Hepatocyte (in vitro differentiated cells): Measurements from ENCODE around the gene WASF2. TPM values are rescaled to one million over a fixed set of nuclear protein-coding genes. Genes with fewer than 3 reads are reported as not detected.
"Not testable (repeated sequence)": the region's sequence is repeated elsewhere in the genome, so short reads cannot be mapped to it uniquely, and the experiment has no call there.

Experiments
- DNase-seq: peaks from one replicate; pipeline ENCODE4 v3.0.0-alpha.2; 2016; ENCODE audit warnings: low spot score
- H2AFZ ChIP-seq: fragments of 200-600 bp; sonication (generic); 2 replicates; pipeline ENCODE4 v1.6.0; 2016; ENCODE audit warnings: antibody characterized with exemption, mild to moderate bottlenecking
- H3K27ac ChIP-seq: fragments of 200-600 bp; sonication (generic); 2 replicates; pipeline ENCODE4 v1.5.1; 2016; ENCODE audit warnings: mild to moderate bottlenecking
- H3K27me3 ChIP-seq: fragments of 200-600 bp; sonication (generic); 2 replicates; pipeline ENCODE4 v1.6.1; 2016
- H3K36me3 ChIP-seq: fragments of 200-600 bp; sonication (generic); replicated peaks from 2 replicates; pipeline ENCODE4 v1.5.1; 2016; ENCODE audit warnings: low read depth; ENCODE audit not compliant: insufficient read depth
- H3K4me1 ChIP-seq: fragments of 200-600 bp; sonication (generic); 2 replicates; pipeline ENCODE4 v1.5.1; 2016; ENCODE audit warnings: mild to moderate bottlenecking, moderate library complexity; ENCODE audit not compliant: insufficient read depth
- H3K4me2 ChIP-seq: fragments of 200-600 bp; sonication (generic); 2 replicates; pipeline ENCODE4 v1.6.0; 2016
- H3K4me3 ChIP-seq: fragments of 200-600 bp; sonication (generic); 2 replicates; pipeline ENCODE4 v1.5.1; 2016; ENCODE audit warnings: mild to moderate bottlenecking
- H3K79me2 ChIP-seq: fragments of 200-600 bp; sonication (generic); 2 replicates; pipeline ENCODE4 v1.6.0; 2017; ENCODE audit warnings: mild to moderate bottlenecking
- H3K9me2 ChIP-seq: fragments of 200-600 bp; sonication (generic); replicated peaks from 2 replicates; pipeline ENCODE4 v1.6.0; 2017; ENCODE audit warnings: mild to moderate bottlenecking; ENCODE audit not compliant: insufficient read depth
- H3K9me3 ChIP-seq: fragments of 200-600 bp; sonication (generic); 2 replicates; pipeline ENCODE4 v1.5.1; 2016; ENCODE audit warnings: low read depth, mild to moderate bottlenecking
- H4K20me1 ChIP-seq: fragments of 200-600 bp; sonication (generic); 2 replicates; pipeline ENCODE4 v1.6.0; 2016; ENCODE audit warnings: mild to moderate bottlenecking; ENCODE audit not compliant: insufficient read depth, poor library complexity, severe bottlenecking
- EZH2 ChIP-seq: fragments of 200-600 bp; sonication (generic); IDR thresholded peaks from 2 replicates; pipeline ENCODE4 v1.6.1; 2016; ENCODE audit warnings: antibody characterized with exemption, mild to moderate bottlenecking, borderline replicate concordance
- EZH2phosphoT487 ChIP-seq: fragments of 200-600 bp; sonication (generic); IDR thresholded peaks from one replicate; pipeline ENCODE4 v1.6.1; 2018; ENCODE audit warnings: antibody characterized with exemption, mild to moderate bottlenecking, low read depth, moderate library complexity; ENCODE audit not compliant: unreplicated experiment, severe bottlenecking
- WGBS: methylation state at CpG from one replicate; pipeline ENCODE4 v1.1.6; 2016; ENCODE audit warnings: low lambda C conversion rate; ENCODE audit errors: missing lambda C conversion rate; 5-methylcytosine and 5-hydroxymethylcytosine counted together
- polyA plus RNA-seq: library from polyadenylated mRNA; unstranded; fragments of >200 nt; fragmentation: Nextera tagmentation; extraction: Ambion mirVana; gene quantifications from 2 replicates; pipeline ENCODE4 v1.2.1, GENCODE V29; 2016
- total RNA-seq: library from RNA; depleted of rRNA; stranded (reverse); fragments of >200 nt; gene quantifications from 2 replicates; pipeline ENCODE4 v1.2.3, GENCODE V29; 2014
- TF ChIP-seq, protein P1 (sequence below): fragments of 200-600 bp; sonication (generic); IDR thresholded peaks from 2 replicates; pipeline ENCODE4 v1.5.1; 2016; ENCODE audit warnings: antibody characterized with exemption, mild to moderate bottlenecking; ENCODE audit not compliant: poor library complexity

Gene WASF2
- total and polyA plus RNA-seq, 2 experiments from 2014 or later = 28.5 to 45.6 TPM

DNA sequence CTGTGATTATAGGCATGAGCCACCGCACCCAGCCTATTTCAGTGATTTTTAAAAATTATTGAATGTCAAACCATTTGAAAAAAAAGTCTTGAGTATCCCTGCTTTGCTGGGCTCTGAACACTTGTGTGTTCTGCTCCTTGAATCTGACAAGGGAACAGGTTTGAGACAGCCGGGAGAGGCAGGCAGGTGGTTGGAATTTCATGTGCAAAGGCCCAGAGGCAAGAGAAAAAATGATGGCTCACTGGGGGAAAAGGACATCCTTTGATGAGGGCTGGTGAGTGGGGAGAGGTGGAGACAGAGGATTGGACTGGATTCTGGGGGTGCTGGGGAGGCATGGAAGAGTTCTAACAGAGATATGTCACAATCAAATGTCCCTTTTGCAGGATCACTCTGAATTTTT is 13.1 kb upstream of the WASF2 start:
- H3K4me1 ChIP-seq = peaks cover 25% of the 10 kb centered on the region
- WGBS = 88% methylated on average over 2 of the region's 2 CpGs
- no peaks in the 10 kb centered on the region for H3K79me2 ChIP-seq
- no peak overlapping the region for H3K4me2 ChIP-seq
- H4K20me1 ChIP-seq = no peaks in the 10 kb centered on the region
- H3K27ac ChIP-seq = peak overlapping the region; percentile 98
- H2AFZ ChIP-seq = no peak overlapping the region
- no peaks in the 10 kb centered on the region for H3K9me2 ChIP-seq
- no peaks in the 10 kb centered on the region for H3K27me3 ChIP-seq
- no peak for TF ChIP-seq EZH2
- no peak for DNase-seq
- no peaks in the 10 kb centered on the region for H3K36me3 ChIP-seq
- H3K9me3 ChIP-seq = no peaks in the 10 kb centered on the region
- no peak overlapping the region for H3K4me3 ChIP-seq

DNA sequence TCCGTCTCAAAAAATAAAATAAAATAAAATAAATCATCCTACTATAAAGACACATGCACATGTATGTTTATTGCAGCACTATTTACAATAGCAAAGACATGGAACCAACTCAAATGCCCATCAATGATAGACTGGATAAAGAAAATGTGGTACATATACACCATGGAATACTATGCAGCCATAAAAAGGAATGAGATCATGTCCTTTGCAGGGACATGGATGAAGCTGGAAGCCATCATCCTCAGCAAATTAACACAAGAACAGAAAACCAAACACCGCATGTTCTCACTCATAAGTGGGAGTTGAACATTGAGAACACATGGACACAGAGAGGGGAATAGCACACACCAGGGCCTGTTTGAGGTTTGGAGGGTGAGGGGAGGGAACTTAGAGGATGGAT is 11.2 kb upstream of the WASF2 start:
- H3K9me2 ChIP-seq, H3K27ac ChIP-seq, H3K4me2 ChIP-seq, DNase-seq, H3K36me3 ChIP-seq, H3K9me3 ChIP-seq, H3K27me3 ChIP-seq, H4K20me1 ChIP-seq, H3K4me3 ChIP-seq, H2AFZ ChIP-seq, H3K79me2 ChIP-seq: not testable (repeated sequence)
- 79% methylated on average over 2 of the region's 2 CpGs for WGBS
- H3K4me1 ChIP-seq = peaks cover 34% of the 10 kb centered on the region

DNA sequence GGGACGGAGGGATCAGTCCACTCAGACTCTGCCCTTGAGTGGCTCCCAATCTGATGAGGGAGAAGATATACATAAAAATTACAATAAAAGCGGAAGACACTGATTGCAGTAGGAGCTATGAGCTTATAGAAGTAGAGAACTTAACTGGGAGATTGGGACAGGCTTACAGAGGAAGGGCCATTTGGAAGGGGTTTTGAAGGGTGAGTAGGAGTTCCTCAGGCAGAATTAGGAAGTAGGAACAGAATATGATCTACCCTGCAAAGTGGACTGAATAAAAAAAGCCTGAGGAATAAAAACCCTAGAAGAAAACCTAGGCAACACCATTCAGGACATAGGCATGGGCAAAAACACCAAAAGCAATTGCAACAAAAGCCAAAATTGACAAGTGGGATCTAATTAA is 9.2 kb upstream of the WASF2 start:
- H3K4me3 ChIP-seq = no peak overlapping the region
- no peak overlapping the region for H3K4me2 ChIP-seq
- H2AFZ ChIP-seq = no peak overlapping the region
- H3K9me2 ChIP-seq = no peaks in the 10 kb centered on the region
- 95% methylated on average over 2 of the region's 2 CpGs for WGBS
- DNase-seq = no peak
- TF ChIP-seq EZH2 (no peak), EZH2phosphoT487 (no peak)
- TF ChIP-seq, protein P1, sequence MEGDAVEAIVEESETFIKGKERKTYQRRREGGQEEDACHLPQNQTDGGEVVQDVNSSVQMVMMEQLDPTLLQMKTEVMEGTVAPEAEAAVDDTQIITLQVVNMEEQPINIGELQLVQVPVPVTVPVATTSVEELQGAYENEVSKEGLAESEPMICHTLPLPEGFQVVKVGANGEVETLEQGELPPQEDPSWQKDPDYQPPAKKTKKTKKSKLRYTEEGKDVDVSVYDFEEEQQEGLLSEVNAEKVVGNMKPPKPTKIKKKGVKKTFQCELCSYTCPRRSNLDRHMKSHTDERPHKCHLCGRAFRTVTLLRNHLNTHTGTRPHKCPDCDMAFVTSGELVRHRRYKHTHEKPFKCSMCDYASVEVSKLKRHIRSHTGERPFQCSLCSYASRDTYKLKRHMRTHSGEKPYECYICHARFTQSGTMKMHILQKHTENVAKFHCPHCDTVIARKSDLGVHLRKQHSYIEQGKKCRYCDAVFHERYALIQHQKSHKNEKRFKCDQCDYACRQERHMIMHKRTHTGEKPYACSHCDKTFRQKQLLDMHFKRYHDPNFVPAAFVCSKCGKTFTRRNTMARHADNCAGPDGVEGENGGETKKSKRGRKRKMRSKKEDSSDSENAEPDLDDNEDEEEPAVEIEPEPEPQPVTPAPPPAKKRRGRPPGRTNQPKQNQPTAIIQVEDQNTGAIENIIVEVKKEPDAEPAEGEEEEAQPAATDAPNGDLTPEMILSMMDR = no peak
- H3K9me3 ChIP-seq = no peaks in the 10 kb centered on the region
- no peaks in the 10 kb centered on the region for H3K36me3 ChIP-seq
- H4K20me1 ChIP-seq = no peaks in the 10 kb centered on the region
- H3K4me1 ChIP-seq = peaks cover 18% of the 10 kb centered on the region
- H3K27ac ChIP-seq = no peak overlapping the region
- H3K27me3 ChIP-seq = no peaks in the 10 kb centered on the region
- no peaks in the 10 kb centered on the region for H3K79me2 ChIP-seq

DNA sequence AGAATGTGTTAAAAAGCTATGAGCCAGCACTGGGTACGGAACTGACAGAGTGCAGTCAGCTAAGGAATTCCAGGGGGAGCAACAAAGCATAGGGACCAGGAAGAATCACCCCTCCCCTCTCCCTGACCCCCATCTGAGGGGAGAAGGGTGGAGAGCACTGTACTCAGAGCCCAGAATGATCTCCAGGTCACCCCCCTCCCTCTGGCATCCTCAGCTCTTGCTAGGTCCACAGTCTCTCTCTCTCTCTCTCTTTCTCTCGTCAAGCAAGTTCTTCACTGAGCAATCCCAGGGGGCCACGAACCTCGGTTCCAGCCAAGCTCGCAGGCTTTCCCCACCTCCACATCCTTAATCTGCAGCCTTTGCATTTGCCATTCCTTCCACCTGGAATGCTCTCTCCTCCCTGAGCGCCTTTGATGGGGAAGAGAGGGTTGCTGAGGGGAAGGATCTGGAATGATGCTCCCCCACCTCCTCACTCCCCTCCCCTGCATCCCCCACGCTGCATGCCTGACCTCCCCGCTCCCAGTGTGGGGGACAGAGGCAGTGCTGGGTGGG is 6.7 kb upstream of the WASF2 start:
- no peak overlapping the region for H2AFZ ChIP-seq
- H3K4me1 ChIP-seq = peaks cover 13% of the 10 kb centered on the region
- H3K9me3 ChIP-seq = no peaks in the 10 kb centered on the region
- TF ChIP-seq, protein P1 = peak; percentile 45
- no peak for TF ChIP-seq EZH2
- no peak for TF ChIP-seq EZH2phosphoT487
- H3K36me3 ChIP-seq = no peaks in the 10 kb centered on the region
- no peaks in the 10 kb centered on the region for H3K79me2 ChIP-seq
- H3K9me2 ChIP-seq = no peaks in the 10 kb centered on the region
- WGBS = 20% methylated on average over 6 of the region's 8 CpGs
- H3K27ac ChIP-seq = no peak overlapping the region
- H3K27me3 ChIP-seq = no peaks in the 10 kb centered on the region
- H4K20me1 ChIP-seq = no peaks in the 10 kb centered on the region
- peak; percentile 59 for DNase-seq
- H3K4me2 ChIP-seq = peak overlapping the region; percentile 44
- H3K4me3 ChIP-seq = no peak overlapping the region
